GM12891 (cell line): ENCODE data around the gene LRRC4B.
A peak's percentile ranks its signal among the peaks of the same experiment; 100 is the strongest.

Source experiments
- DNase-seq: peaks from one replicate; pipeline ENCODE4 v3.0.0; 2011; ENCODE audit warnings: low spot score; ENCODE audit not compliant: insufficient read length
- FAIRE-seq: peaks from 2 replicates; lab custom pipeline; 2011; peaks lifted over from hg19 to GRCh38; lab: Jason Lieb, UNC
- PAX5 ChIP-seq: IDR thresholded peaks from 2 replicates; pipeline ENCODE4 v1.6.1; 2011; ENCODE audit warnings: low read length, moderate library complexity, mild to moderate bottlenecking; ENCODE audit not compliant: insufficient read depth, severe bottlenecking
- POLR2A ChIP-seq: IDR thresholded peaks from 2 replicates; pipeline ENCODE4 v1.6.1; 2011; ENCODE audit warnings: low read depth, low read length, control low read depth
- POLR2AphosphoS5 ChIP-seq: IDR thresholded peaks from 2 replicates; pipeline ENCODE4 v1.6.1; 2011; ENCODE audit warnings: low read depth, low read length, control low read depth
- POU2F2 ChIP-seq: IDR thresholded peaks from 2 replicates; pipeline ENCODE4 v1.6.1; 2011; ENCODE audit warnings: low read depth, mild to moderate bottlenecking, control low read depth, low read length, moderate library complexity
- SPI1 ChIP-seq: IDR thresholded peaks from 2 replicates; pipeline ENCODE4 v1.6.1; 2011; ENCODE audit warnings: low read depth, low read length, control low read depth
- TAF1 ChIP-seq: IDR thresholded peaks from 2 replicates; pipeline ENCODE4 v1.6.1; 2011; ENCODE audit warnings: low read depth, low read length, control low read depth

Gene LRRC4B

DNA sequence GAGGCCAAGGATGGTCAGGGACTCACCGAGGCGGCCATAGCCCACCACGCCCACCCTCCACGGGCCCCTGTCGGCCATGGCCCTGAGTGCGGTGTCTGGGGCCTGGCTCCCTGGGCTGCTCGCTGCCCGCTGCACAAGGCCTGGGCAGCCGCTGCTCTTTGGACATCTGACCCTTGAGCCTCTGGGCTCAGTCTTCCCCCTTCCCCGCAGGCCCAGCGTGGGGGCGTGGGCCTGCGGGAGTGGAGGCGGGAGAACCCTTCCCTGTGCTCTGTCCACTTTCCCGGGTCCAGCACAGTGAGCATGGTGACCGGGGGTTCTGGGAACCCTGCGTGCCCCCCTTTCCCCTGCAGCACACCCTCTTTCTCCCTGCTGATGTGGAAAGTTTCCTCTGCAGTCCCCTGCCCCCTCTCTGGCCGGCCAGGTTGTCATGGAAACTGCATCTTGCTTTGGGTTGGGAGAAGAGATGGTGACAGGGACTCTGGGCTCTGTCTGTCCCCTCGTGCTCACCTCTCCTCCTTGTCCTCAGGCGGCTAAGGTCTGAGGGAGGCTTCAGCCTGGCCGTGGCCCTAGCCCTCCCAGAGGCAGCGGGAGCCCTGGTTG is 54.4 kb downstream of the LRRC4B start, which contains the start of gene ASPDH:
TSS of gene ASPDH (minus strand) at position 168 of the 600 bp plus-strand sequence. CDS start at position 78, 90 bp downstream.
- no peak for FAIRE-seq
- TF ChIP-seq POLR2A = no peak
- no peak for DNase-seq

DNA sequence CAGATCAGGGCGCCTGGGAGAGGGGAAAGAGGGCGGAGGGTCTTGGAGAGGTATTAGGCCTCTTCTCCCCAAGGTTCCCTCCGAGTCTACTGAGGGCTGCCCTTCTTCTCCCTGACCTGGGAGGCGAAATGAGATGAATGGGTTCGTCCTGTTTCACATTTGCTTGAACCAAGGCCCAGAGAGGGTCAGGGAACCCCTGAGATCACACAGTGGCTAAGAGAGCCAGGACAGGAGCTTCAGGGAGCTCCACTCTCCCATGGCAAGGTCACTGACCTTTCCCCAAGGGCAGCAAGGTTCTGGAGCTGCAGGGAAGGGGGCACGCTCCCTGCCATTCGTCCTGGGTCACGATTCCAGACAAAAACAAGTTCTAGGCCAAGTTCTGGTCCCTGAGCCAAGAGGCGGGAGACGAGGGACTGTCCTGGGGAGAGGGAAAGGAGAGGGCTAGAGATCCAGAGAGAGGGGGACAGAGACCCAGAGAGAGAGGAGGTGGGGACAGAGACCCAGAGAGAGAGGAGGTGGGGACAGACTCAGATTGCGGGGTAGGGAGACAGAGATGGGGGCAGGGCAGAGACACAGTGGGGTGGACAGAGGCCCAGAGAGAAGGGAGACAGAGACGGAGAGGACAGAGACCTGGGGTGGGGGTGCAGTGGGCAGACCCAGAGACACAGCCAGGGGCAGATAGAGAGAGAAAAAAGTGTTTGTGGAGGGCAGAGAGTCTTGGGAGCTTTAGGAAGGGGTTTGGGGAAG is 55.1 kb downstream of the LRRC4B start:
- no peak for TF ChIP-seq TAF1
- no peak for TF ChIP-seq POLR2A
- TF ChIP-seq SPI1 = no peak
- TF ChIP-seq PAX5 = no peak
- TF ChIP-seq POU2F2 = no peak
- TF ChIP-seq POLR2AphosphoS5 = no peak
- no peak for FAIRE-seq

DNA sequence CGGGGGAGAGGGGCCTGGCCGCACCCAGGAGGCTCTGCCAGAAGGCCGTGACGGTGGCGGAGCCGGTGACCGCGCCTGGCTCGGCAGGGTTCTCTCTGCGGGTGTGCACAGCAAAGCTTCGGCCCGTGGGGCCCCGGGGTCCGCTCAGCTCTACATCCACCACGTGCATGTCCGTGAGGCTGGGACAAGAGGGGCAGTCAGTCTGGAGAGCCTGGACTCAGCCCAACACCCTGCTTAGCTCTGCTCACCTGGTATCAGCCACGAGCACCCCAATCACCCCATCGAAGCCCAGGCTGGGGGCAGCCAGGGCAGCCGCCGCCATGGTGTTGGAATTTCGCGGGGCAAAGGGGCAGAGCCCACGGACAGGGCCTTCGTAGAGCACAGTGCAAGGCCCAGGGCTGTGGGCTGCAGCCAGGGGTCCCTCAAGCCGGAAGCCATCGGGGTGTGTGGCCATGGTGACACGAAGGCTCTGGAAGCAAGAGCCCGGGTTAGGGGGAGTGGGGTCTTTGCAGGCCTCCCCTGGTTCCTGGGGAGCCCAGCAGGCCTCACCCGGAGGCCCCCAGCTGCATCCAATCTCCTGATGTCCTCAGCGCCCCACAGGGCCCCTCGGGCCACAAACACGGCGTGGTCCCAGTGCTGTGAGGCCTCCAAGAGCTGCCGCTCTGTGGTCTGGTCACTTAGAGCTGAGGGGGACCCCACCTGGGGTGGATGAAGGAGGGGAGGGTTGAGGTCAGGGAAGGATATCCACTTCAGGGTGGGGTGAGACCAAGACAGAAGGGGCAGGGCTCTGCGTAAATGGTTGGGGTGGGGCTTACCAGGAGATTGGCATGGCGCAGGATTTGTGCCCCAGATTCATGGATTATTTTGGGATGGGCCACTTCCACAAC is 55.9 kb downstream of the LRRC4B start:
- TF ChIP-seq SPI1 (no peak), POLR2A (no peak), POU2F2 (no peak), TAF1 (no peak), POLR2AphosphoS5 (no peak), PAX5 (no peak)
- DNase-seq (no peak), FAIRE-seq (no peak)

More for the DNA sequence above, 55.1 kb downstream of the LRRC4B start:
- no peak for DNase-seq

DNA sequence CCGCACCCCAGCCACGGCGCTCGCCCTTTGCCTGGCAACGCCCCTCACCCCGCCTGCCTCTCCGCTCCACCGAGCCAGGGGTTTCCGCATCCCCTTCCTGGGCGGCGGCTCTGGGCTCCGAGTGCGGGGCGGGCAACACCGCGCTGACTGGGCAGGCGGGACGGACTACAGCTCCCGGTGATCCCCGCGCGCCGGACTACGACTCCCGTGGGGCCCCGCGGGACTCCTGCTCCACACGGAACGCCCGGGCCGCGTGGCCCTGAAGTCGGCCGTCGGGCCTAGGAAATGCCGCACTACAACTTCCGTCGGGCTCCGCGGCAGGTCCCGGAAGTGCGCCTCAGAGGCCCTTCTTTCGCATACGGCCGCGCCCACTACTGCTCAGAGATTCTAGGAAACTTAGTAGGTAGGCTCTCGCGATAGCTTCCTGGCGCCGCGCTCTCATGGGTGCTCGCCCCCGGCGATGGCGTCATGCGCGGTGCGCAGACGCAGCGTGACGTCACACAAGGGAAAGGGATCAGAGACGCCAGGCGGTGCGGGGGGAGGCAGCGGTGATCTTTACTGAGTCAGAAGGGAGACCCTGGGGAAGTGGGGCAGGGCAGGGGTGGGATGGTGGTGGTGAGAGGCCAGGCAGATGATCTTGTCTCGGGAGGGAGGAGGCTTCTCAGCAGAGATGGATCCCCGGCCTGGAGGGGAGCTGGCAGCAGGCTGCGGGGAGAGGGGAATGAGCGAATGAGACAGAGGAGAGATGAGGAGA is 57.0 kb downstream of the LRRC4B start, which contains the start of gene JOSD2:
TSS of gene JOSD2 (minus strand) at position 123 of the 754 bp plus-strand sequence. CDS start 760 bp downstream, outside the sequence.
- peak; percentile 99 for DNase-seq

DNA sequence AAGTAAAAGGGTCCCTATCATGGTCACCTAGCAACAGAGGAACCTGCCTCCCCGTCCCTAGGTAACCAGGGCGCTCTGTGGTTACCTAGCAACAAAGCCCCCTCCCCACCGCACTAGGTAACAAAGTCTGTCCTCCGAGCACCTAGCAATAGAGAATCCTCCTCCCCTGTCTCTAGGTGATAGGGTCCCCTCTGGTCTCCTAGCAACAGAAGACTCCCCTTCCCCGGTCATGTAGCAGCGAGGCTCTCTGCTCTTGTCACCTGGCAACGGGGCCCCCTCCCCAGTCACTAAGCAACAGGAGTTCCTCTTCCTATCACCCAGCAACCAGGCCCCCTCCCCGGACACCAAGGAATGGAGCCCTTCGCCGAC is 57.6 kb downstream of the LRRC4B start:
- TF ChIP-seq SPI1 (peak; percentile 36; the same call in 1 of the 2 replicates), POLR2A (no peak)
- DNase-seq (no peak), FAIRE-seq (no peak)

More for the DNA sequence above, 57.0 kb downstream of the LRRC4B start, which contains the start of gene JOSD2:
- TF ChIP-seq POLR2A = no peak
- TF ChIP-seq POLR2AphosphoS5 = peak; percentile 55; the same call in 1 of the 2 replicates
- TF ChIP-seq POU2F2 = no peak
- peak; percentile 5 for TF ChIP-seq PAX5
- TF ChIP-seq SPI1 = no peak
- TF ChIP-seq TAF1 = no peak
- peak; percentile 99 for FAIRE-seq

DNA sequence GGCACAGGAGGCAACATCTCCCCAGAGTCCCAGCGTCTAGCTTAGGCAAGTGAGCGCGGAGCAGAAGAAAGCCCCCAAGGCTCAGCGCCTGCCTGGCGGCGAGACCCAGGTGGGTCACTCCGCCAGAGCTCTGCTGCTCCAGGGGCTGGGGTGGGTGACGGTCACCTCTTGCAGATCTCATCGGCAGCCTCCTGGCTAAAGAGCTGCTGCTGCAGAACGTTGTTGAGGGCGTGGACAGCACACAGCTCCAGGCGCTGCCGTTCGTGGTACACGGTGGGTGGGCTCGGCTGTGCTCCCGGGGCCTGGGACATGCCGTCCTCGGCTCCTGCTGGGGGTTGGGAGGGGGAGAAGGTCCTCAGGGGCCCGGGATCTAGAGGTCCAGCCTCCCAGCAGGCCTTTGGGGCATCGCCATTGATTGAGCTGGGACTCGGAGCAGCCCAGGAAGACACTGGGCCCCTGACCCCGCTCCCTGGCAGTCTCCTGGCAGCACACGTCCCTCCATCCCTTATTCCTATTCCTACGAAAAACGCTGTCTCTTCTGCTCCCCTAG is 58.0 kb downstream of the LRRC4B start:
- DNase-seq = no peak
- peak; percentile 38 for FAIRE-seq

DNA sequence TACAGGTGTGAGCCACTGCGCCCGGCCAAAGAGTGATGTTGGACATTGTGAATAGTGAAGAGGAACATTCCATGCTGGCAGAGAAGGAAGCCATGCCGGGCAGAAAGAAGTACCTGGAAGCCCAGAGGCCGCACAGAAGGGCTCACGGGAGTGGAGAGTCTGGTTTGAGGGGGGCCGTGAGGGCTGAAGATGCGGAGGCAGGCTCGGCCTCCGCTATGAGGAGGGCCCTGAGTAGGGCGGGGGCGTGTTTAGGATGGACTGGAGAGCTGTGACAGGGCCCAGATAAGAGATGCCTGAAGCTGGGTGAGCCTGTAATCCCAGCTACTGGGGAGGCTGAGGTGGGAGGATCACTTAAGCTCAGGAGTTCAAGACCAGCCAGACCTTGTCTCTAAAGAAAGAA is 58.9 kb downstream of the LRRC4B start:
- no peak for TF ChIP-seq TAF1
- no peak for TF ChIP-seq POLR2AphosphoS5
- no peak for TF ChIP-seq POU2F2
- TF ChIP-seq POLR2A = no peak
- no peak for TF ChIP-seq SPI1
- TF ChIP-seq PAX5 = no peak
- DNase-seq = no peak
- FAIRE-seq = no peak

More for the DNA sequence above, 58.0 kb downstream of the LRRC4B start:
- TF ChIP-seq POLR2A (no peak), SPI1 (no peak)

DNA sequence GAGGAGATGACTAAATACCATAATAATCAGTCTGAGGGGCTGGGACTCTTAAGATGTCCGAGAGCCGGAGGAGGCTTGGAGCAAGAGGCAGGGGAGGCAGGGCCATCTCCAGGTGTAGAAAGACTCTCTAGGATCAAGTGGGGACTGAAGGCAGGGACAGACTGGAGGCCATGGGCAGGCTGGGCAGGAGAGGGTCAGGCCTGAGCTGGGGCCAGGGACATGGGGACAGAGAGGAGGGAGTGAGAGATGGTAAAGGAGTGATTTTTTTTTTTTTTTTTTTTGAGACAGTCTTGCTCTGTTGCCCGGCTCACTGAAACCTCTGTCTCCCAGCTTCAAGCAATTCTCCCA is 59.4 kb downstream of the LRRC4B start:
- FAIRE-seq = no peak
- DNase-seq = no peak
- no peak for TF ChIP-seq PAX5
- TF ChIP-seq POU2F2 = no peak
- no peak for TF ChIP-seq SPI1
- no peak for TF ChIP-seq TAF1
- no peak for TF ChIP-seq POLR2AphosphoS5
- TF ChIP-seq POLR2A = no peak

DNA sequence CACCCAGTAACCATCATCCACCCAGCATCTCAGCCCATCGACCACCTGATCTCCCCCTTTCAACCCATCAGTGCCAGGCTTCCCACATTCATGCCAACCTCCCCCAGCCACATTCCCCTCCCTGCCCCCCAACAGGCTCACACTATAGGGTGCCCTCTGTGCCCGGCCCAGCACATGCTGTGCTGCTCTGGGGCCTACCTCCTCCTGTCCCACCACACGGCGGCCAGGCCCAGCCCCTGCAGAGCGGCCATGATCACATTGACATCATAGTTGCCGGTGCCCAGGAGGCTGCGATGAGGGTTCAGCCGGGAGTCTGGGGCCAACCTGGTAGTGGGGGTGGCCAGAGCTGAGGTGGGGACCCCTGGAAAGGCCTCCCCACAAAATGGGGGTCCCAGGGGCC is 60.9 kb downstream of the LRRC4B start:
- DNase-seq (no peak), FAIRE-seq (no peak)
- TF ChIP-seq SPI1 = no peak
- no peak for TF ChIP-seq PAX5
- no peak for TF ChIP-seq POU2F2
- TF ChIP-seq POLR2AphosphoS5 = no peak
- TF ChIP-seq POLR2A = no peak
- no peak for TF ChIP-seq TAF1
